ENCODE results near the gene RSU1.

The RSU1 gene

GRCh38 chr10:16820421-16820820 lies 3.2 kb upstream of the RSU1 start:
- DNase-seq: no peak

- no peak for DNase-seq
These were observed 2.8 kb upstream of the RSU1 start for GRCh38 chr10:16820018-16820417.

DNA sequence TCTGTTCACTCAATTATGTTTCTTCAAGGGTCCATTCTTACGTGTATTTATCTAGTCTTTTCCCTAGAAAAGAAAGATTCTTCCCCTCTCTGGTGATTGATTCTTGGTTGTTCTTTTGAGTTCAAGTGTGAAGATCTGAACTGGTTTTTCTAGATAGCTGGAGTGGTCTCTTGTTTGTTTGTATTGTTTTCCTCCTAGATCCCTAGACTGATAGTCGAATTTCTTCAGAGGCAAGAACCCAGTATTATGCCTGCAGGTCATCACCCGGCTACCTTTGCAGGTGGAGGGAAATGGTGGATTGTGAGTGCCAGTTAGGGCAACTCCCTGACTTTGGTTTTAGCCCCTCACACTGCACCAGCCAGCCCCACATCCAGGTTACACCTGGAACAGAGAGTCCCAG lies 2.2 kb upstream of the RSU1 start:
- no peak for DNase-seq

DNA sequence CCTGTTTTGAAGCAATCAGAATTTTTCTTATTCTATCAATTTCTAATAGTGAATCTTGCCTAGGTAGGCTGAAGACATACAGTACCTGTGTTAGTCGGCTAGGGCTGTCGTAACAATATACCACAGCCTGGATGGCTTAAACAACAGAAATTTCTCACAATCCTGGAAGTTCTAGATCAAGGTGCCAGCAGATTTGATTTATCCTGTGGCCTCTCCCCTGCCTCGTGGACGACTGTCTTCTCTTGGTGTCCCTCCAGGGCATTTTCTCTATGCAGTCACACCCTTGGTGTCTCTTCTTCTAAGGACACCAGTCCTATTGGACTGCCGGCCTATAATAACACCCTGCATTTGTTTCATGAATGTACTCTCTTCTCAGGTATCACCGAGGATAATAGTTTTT lies 1.8 kb upstream of the RSU1 start:
- no peak for DNase-seq

DNA sequence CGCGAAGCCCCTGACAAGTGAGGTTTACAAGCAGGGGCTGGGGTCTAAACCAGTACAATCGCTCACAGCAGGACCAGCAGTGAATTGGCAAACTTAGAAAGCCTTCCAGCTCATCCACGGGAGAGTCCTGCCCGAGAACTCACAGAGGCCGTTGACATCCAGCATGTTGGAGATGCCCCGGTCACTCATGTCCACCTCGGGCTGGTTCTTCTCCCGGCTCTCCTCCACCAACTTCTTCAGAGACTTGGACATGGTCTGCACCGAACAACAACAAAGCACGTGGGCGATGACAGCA lies 447 bp downstream of the RSU1 start:
- no peak for DNase-seq

GRCh38 chr10:16816171-16816570 lies 1.1 kb downstream of the RSU1 start:
- no peak for DNase-seq

- no peak for DNase-seq
These were observed 3.2 kb downstream of the RSU1 start for GRCh38 chr10:16814012-16814411.

- no peak for DNase-seq
These were observed 4.5 kb downstream of the RSU1 start for GRCh38 chr10:16812676-16813075.

GRCh38 chr10:16811765-16812164 lies 5.5 kb downstream of the RSU1 start:
- no peak for DNase-seq

DNA sequence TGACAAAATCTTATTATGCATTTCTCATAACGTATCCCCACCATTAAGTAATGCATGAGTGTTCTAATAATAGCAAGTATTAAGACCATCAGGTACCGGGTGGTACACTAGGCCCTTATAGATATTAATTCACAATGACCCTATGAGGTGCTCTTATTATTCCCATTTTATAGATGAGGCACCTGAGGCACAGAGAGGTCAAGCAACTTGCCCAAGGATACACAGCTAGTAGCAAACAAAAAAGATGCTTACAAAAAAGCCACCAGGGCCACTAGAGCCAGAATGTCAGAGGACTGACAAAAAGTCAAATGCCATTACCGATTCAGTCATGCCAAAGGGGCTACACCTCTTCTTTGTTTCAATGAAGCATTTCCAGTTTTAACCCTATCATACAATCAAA lies 5.9 kb downstream of the RSU1 start:
- DNase-seq: no peak

GRCh38 chr10:16809074-16809718 lies 8.0 kb downstream of the RSU1 start:
- peak; percentile 35 to 50 for DNase-seq

DNA sequence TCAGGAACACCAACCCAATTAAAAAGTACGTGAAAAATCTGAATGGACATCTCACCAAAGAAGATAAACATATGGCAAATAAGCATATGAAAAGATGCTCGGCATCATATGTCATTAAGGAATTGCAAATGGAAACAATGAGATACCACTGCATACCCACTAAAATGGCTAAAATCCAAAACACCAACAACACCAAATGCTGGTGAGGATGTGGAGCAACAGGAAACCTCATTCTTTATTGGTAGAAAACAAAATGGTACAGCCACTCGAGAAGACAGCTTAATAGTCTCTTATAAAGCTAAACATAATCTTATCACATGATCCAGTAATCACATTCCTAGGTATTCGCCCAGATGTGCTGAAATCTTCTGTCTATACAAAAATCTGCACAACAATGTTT lies 13.1 kb downstream of the RSU1 start:
- DNase-seq: no peak

DNA sequence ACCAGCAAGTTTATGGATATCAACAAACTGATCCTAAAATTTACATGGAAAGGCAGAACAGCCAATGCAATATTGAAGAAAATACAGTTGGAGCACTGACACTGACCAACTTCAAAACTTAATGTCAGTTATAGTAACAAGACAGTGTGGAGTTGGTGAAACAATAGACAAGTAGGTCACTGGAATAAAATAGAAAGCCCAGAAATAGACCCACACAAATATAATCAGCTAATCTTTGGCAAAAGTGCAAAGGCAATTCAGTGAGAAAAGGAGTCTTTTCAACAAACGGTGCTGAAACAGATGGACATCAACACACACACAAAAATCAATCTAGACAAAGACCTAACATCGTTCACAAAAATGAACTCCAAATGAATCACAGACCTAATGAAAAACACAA lies 13.8 kb downstream of the RSU1 start:
- no peak for DNase-seq

GRCh38 chr10:16799621-16800020 lies 17.6 kb downstream of the RSU1 start:
- DNase-seq: no peak

DNA sequence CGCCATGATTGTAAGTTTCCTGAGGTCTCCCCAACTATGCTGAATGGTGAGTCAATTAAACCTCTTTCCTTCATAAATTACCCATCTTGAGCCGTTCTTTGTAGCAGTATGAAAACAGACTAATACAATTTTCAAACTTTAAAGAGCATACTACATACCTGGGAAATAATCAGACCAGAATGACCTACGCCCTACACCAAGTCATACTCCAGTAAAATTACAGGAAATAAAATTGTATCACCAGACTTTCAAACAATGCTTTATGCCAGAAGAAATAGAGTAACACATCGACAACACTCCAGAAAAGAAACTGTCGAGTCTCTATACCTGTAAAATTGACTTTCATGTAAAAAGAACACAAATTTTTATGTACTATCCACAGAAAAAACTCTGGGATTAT lies 18.7 kb downstream of the RSU1 start:
- no peak for DNase-seq

DNA sequence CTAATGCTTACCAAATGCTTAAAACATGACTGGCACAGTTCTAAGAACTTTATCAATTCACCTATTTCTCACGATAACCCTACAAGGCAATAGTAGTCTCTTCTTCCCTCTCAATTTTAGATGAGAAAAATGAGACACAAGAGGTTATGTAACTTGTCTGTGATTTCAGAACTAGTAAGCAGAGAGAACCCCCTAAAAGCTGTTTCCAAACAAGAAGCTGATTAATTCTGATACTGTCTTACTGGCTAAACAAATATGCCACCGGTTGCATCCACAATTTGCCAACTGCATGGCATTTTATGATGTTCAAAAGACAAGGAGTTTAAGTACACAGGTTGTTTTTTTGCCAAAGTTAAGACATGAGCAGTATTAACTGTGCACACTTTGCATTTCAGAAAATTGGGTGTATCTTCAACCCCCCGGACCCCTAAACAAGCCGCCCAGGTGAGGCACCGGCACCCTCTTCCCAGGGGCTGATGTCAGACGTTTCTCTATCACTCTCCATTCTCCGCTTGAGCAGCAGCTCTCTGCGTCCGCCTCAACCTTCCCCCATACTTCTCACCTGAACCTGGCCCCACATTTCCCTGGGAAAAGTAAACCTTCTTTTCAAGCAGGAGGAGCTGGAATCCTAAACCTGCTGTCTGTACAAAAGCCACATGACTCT lies 21.7 kb downstream of the RSU1 start:
- no peak for DNase-seq

DNA sequence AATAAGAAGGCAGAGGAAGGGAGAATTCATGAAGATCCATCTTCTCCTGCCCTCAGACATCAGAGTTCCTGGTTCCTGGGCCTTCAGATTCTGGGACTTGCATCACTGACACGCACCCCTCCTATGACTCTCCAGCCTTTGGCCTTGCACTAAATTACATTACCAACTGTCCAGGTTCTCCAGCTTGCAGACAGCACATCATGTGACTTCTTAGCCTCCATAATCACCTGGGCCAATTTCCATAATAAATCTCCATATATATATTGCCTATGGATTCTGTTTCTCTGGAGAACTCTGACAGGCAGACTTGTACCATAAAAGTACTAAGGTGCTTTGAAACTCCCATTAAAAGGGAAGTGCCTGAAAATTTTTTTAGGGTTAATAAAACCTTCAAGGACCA lies 23.2 kb downstream of the RSU1 start:
- no peak for DNase-seq

- DNase-seq: no peak
These were observed 24.5 kb downstream of the RSU1 start for GRCh38 chr10:16792675-16793074.

DNA sequence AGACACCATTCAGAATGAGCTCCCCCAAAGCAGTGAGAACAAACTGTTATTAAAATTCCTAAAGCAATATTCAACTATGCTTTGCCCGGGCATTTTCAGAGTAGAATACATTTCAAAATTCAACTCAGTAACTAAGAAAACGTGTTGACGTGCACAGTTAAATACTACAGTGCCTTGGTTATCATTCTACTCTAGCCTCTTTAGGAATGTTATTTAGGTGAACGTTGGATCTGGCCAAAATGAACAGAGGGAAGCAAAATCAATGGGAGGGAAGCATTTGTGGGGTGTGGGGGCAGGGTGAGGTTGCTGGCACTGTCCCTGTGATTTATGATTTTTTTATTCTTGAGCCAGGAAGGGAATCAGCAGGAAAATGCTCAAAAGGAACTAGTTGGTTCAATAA lies 27.5 kb downstream of the RSU1 start:
- DNase-seq: no peak

- DNase-seq: no peak
These were observed 28.0 kb downstream of the RSU1 start for GRCh38 chr10:16789261-16789660.

- no peak for DNase-seq
These were observed 28.4 kb downstream of the RSU1 start for GRCh38 chr10:16788778-16789177.

DNA sequence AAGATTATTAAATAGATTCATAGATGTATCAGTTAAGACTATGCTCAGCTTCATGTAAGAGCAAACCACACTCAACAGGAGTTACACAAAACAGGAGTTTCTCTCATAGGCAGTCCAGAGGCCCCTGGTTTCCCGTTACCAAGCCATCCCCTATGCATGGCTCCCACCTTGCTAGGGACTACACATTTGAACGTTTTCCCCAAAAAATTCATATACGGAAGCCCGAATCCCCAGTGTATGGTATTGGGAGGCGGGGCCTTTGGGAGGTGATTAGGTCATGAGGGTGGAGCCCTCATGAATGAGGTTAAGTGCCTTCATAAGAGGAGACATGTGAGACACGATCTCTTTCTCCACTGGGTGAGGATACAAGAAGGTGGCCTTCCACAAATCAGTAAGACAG lies 29.1 kb downstream of the RSU1 start:
- DNase-seq: no peak

DNA sequence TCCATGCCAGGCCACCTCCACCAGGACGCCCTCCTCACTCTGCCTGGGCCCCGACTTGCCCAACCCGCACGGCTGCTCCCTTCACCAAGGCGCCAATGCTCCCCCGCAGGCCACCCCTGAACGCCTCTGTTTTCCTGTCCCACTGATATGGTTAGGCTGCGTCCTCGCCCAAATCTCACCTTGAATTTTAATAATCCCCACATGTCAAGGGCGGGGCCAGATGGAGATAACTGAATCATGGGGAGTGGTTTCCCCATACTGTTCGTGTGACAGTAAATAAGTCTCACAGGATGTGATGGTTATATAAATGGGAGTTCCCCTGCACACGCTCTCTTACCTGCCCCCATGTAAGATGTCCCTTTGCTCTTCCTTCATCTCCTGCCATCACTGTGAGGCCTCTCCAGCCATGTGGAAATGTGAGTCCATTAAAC lies 29.8 kb downstream of the RSU1 start:
- DNase-seq: peak; percentile 44 to 72

DNA sequence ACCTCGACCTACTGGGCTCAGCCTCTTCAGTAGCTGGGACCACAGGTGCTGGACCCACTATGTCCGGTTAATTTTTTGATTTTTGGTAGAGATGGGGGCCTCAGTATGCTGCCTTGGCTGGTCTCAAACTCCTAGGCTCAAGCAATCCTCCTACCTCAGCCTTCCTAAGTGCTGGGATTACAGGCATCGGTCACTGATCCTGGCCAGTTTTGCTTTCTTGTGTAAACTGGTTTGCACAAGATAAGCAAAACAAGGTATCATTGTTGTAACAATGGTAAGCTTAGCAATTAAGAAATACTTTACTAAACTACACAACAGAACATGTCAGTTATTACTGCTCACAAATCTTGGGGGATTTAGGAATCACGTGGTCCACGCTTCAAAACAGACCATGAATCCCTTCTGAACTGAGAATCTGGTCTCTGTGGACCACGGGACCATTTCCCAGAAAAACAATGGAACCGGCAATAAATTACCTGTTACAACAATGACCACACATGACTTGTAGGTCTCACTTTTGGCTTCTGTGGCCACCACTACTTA lies 36.8 kb downstream of the RSU1 start:
- no peak for DNase-seq

DNA sequence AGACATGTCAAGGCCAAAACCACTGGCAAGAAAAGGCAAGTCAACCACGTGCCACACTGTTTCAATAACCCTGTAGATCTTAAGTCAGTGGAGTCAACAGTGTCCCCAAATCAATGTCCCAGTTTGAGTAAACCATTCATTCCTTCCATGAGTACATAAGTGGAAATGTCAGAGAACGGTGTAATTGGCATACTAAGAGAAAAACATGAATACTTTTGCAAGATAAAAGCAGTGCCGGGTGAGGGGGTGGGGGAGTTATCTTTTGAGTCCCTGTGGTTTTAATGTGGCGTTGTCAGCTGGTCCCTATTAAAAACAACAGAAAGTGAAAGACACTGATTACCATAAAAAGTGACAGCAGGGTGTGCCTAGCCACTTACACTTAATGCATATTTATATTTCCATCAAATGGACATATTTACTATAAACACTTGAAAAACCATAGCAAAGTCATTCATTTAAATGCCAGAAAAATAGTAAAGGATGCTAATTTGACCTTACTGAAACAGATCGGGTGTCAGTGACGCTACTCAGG lies 37.8 kb downstream of the RSU1 start:
- DNase-seq: peak; percentile 54 to 75

All from stimulated activated CD4-positive, alpha-beta T cell treated with anti-CD3 and anti-CD28 coated beads, Interleukin-4, amount 100 ng/mL, for 4 hours (primary cell).